GM12801 (cell line): ENCODE results near the gene C10orf90.

Experiments used
- TF ChIP-seq, protein P1 (sequence below): IDR thresholded peaks from one replicate; pipeline ENCODE4 v1.5.1; 2011; ENCODE audit warnings: control low read depth; ENCODE audit not compliant: insufficient read length; ENCODE audit errors: extremely low read depth

The C10orf90 gene

DNA sequence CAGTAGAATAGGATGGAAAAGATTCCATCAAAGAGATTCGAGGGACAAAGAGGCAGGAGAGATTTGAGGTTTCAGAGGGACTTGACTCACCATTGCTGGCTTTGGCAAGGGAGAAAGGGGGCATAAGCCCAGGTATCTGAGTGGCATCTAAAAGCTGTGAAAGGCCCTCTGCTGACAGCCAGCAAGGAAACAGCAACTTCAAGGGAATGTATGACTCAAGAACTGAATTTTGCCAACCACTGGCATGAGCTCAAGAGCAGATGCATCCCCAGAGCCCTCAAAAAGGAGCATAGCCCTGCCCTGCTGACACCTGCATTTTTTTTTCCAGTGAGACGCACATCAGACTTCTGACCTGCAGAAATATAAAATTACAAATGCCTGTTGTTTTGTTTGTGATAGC lies 262.7 kb downstream of the C10orf90 start:
- TF ChIP-seq, protein P1, sequence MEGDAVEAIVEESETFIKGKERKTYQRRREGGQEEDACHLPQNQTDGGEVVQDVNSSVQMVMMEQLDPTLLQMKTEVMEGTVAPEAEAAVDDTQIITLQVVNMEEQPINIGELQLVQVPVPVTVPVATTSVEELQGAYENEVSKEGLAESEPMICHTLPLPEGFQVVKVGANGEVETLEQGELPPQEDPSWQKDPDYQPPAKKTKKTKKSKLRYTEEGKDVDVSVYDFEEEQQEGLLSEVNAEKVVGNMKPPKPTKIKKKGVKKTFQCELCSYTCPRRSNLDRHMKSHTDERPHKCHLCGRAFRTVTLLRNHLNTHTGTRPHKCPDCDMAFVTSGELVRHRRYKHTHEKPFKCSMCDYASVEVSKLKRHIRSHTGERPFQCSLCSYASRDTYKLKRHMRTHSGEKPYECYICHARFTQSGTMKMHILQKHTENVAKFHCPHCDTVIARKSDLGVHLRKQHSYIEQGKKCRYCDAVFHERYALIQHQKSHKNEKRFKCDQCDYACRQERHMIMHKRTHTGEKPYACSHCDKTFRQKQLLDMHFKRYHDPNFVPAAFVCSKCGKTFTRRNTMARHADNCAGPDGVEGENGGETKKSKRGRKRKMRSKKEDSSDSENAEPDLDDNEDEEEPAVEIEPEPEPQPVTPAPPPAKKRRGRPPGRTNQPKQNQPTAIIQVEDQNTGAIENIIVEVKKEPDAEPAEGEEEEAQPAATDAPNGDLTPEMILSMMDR, result no peak

DNA sequence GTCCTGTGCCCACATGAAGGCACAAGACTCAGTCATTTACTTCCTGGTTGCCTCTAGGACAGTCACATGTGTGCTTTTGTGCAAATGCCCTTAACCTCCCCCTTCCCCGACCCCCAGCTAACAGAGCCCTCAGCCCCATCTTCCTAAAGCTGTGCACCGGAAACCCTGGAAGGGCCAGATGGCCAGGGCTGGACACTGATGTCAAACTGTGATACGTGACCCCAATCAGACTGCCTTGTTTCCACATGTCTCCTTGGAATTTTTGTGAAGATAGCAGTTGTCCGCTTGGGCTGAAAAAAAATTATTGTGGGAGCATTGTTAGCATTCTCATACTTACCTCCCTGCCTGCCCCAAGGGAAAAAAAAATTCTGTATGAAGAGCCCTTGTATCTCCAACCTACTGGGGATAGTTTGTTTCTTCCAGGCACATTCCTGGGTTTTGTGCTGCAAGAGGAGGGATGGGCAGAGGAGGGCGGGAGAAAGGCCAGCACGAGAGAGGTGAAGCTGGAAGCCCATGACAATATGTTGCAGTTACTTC lies 265.2 kb downstream of the C10orf90 start:
- TF ChIP-seq, protein P1, result no peak

DNA sequence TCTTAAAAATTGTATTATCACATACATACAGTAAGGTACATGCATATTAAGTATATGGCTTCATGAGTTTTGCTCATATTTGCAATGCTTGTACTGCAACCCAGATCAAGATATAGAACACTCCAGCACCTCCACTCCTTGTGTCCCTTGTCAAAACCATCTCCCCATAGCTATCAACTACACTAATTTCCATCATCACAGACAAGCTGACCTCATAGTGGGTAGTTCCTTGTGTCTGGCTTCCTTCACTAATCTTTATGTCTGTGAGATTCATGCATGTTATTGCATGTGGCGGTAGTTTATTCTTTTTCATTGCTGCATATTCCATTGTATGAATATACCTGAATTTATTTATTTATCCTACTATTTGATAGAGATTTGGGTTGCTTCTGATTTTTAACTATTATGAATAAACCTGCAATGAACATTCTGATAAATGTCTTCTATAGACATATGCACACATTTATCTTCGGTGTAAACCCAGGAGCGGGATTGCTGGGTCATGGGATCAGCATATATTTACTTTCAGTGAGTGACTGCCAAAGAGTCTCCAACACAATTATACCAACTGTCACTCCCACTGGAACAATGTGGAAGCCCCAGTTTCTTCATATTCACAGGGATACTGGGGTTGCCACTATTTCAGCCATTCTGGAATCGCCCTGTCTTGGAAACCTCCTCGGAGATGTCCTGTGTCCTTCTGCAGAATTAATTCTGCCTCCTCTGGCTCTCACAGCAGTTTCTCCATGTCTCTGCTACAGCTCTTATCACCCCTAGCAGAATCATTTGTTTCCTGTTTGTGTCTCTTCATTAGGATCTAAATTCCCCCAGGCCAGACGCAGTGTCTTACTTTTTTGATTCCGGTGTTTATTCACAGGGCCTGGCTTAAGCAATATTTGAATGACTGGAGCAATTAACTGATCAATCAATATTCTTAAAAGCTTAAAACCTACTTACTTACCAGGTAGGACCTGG lies 267.5 kb downstream of the C10orf90 start:
- TF ChIP-seq, protein P1, result no peak

DNA sequence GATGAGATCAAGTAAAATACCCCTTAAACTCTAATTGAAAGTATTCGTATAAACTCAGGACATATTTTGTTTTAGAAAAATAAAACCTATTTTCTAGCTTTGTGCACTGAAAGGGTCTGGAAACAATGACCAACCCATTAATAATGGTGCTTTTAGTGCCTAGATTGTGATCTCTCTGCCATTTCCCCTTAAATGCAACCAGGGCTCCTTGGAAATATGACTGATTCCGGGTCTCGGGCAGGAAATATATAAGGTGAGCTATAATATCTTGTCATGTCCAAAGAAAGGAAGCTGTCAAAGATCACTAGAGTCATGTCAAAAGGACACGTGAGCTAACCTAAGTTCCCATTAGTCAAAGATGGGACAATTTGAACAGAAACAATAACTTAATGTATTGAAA lies 269.9 kb downstream of the C10orf90 start:
- TF ChIP-seq, protein P1, result no peak

DNA sequence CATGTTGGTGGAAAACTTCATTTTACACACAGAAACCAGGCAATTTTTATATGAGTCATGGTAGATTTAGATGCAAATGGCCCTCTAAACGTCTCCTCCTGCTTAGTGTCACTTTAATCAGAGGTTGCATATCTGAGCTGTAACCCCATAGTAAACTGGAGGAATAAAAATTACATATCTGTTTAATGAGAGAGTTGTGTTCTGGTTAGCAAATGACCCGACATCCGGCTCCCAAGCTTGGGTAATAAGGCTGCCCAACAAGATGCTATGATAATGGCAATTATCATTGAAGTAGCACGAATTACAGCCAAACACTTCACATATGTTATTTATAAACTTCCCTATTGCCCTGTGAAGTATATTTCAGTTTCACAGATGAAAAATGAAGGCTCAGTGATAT lies 271.6 kb downstream of the C10orf90 start:
- TF ChIP-seq, protein P1, result no peak

DNA sequence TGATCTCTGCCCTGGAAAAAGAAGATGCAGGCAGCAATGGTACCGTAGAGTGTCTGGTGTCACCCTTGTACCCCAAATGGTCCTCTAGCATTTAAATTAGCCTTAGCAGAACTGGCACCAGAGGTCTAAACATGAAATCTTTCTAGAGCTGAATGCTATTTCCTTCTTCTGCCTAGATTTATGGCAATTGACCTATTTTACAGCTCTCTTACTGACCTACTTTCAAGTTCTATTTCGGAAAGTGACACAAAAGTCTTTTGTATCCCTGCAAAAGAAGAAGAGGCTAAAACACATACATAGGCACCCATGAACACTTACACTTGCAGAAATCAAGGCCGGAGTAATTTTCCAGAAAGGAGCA lies 272.1 kb downstream of the C10orf90 start:
- TF ChIP-seq, protein P1, result no peak

DNA sequence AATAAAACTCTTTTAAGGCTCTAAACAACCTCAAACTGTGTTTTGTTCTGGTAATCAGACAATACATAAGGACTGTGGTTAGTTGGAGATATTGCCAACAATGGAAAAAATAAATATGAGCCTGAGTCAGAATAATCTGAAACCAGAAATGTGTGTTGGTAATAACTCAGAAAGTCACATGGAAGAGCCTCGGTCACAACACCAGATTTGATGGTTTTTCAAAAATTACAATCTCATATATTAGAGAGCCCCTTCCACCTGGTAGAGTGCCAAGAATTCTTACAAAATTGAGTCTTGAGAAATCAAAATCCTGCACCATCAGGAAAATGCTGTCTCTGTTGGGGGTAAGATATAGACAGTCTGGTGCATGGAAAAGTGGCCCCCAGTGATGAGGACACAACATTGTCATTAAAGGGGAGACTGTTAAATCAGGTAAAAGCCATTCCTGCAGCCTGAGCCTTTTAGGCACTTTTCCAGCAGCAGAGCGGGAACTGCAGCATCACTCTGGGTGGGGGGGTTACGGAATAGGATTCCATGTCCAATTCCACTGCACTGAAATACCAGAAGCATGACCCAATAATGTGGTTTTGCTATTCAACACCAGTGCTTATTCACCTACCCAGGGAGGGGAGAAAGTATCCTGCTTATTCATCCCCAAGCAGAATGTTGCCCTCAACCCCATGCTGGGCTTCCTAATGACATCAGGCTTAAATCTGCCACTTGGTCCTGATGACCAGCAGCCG lies 272.7 kb downstream of the C10orf90 start:
- TF ChIP-seq, protein P1, result no peak
